ENCODE measurements around the gene LSR.

The LSR gene

GRCh38 chr19:35251456-35251855 is 2.7 kb downstream of the LSR start:
- no peak overlapping the region for H3K27ac ChIP-seq (replicated peaks)
- peaks cover 41% of the 10 kb centered on the region for H3K27me3 ChIP-seq (ENCODE audit: insufficient read depth, poor library complexity, severe bottlenecking)
- no peak for TF ChIP-seq SPI1 (IDR thresholded peaks at IDR 0.05; ENCODE audit: borderline replicate concordance, low read depth)
- no peak for TF ChIP-seq POLR2AphosphoS5 (IDR thresholded peaks at IDR 0.05; ENCODE audit: low read depth)
- TF ChIP-seq GABPA (IDR thresholded peaks at IDR 0.05; ENCODE audit: low read depth): no peak
- no peak for TF ChIP-seq REST (IDR thresholded peaks at IDR 0.05; ENCODE audit: insufficient replicate concordance, low read depth)
- no peak for TF ChIP-seq CTCF (IDR thresholded peaks at IDR 0.05; ENCODE audit: insufficient read depth, low read length)
- no peak for DNase-seq (ENCODE audit: low read depth in 1 of 2, low spot score in 1 of 2)
- no peak overlapping the region for H3K4me3 ChIP-seq (replicated peaks; ENCODE audit: insufficient read depth, low read length)

GRCh38 chr19:35253316-35254286 is 4.8 kb downstream of the LSR start:
- H3K4me3 ChIP-seq (replicated peaks; ENCODE audit: insufficient read depth, low read length): no peak overlapping the region
- no peak overlapping the region for H3K27ac ChIP-seq (replicated peaks)
- TF ChIP-seq GABPA (IDR thresholded peaks at IDR 0.05; ENCODE audit: low read depth) (no peak), REST (IDR thresholded peaks at IDR 0.05; ENCODE audit: insufficient replicate concordance, low read depth) (no peak), SPI1 (IDR thresholded peaks at IDR 0.05; ENCODE audit: borderline replicate concordance, low read depth) (no peak), CTCF (IDR thresholded peaks at IDR 0.05; ENCODE audit: insufficient read depth, low read length) (no peak), POLR2AphosphoS5 (IDR thresholded peaks at IDR 0.05; ENCODE audit: low read depth) (no peak)
- DNase-seq (ENCODE audit: low read depth in 1 of 2, low spot score in 1 of 2): no peak
- H3K27me3 ChIP-seq (ENCODE audit: insufficient read depth, poor library complexity, severe bottlenecking): peaks cover 24% of the 10 kb centered on the region

GRCh38 chr19:35254341-35255297 is 5.8 kb downstream of the LSR start:
- no peak for TF ChIP-seq GABPA (IDR thresholded peaks at IDR 0.05; ENCODE audit: low read depth)
- no peak for TF ChIP-seq CTCF (IDR thresholded peaks at IDR 0.05; ENCODE audit: insufficient read depth, low read length)
- TF ChIP-seq REST (IDR thresholded peaks at IDR 0.05; ENCODE audit: insufficient replicate concordance, low read depth): no peak
- no peak for TF ChIP-seq SPI1 (IDR thresholded peaks at IDR 0.05; ENCODE audit: borderline replicate concordance, low read depth)
- TF ChIP-seq POLR2AphosphoS5 (IDR thresholded peaks at IDR 0.05; ENCODE audit: low read depth): no peak
- no peak for DNase-seq (ENCODE audit: low read depth in 1 of 2, low spot score in 1 of 2)
- no peak overlapping the region for H3K4me3 ChIP-seq (replicated peaks; ENCODE audit: insufficient read depth, low read length)
- H3K27ac ChIP-seq (replicated peaks): no peak overlapping the region
- H3K27me3 ChIP-seq (ENCODE audit: insufficient read depth, poor library complexity, severe bottlenecking): peaks cover 13% of the 10 kb centered on the region

All from HL-60 (cell line).